Uterus (tissue), 4 donors: Measurements from ENCODE around the gene GAD1. TPM values are rescaled to one million over a fixed set of nuclear protein-coding genes. Genes with fewer than 3 reads are reported as not detected.

Source experiments
- DNase-seq, 2 donors: peaks; one replicate each; pipeline ENCODE4 v3.0.0-alpha.2; 2019 to 2020
- H3K27ac ChIP-seq, 2 donors: fragments of 200-600 bp; sonication (generic); 1 replicate in 1 of 2; 2 replicates in 1 of 2; pipeline ENCODE4 v1.5.1; 2016 to 2018
- H3K27me3 ChIP-seq, 2 donors: fragments of 200-600 bp; sonication (generic); one replicate each; pipeline ENCODE4 v1.5.1; 2018 to 2019; ENCODE audit warnings: control low read depth in 1 of 2
- H3K36me3 ChIP-seq, 2 donors: fragments of 200-600 bp; sonication (generic); one replicate each; pipeline ENCODE4 v1.5.1; 2019; ENCODE audit warnings: control low read depth in 1 of 2
- H3K4me1 ChIP-seq, 2 donors: fragments of 200-600 bp; sonication (generic); one replicate each; pipeline ENCODE4 v1.5.1; 2018 to 2019; ENCODE audit warnings: control low read depth in 1 of 2
- H3K4me3 ChIP-seq, 2 donors: fragments of 200-600 bp; sonication (generic); 1 replicate in 1 of 2; 2 replicates in 1 of 2; pipeline ENCODE4 v1.5.1; 2018 to 2019; ENCODE audit warnings: mild to moderate bottlenecking in 1 of 2
- H3K9me3 ChIP-seq, 2 donors: fragments of 200-600 bp; sonication (generic); one replicate each; pipeline ENCODE4 v1.5.1; 2019; ENCODE audit warnings: control low read depth in 1 of 2
- POLR2A ChIP-seq, 2 donors: fragments of 450-650 bp; IDR thresholded peaks; one replicate each; pipeline ENCODE4 v1.6.1; 2016; ENCODE audit warnings: antibody characterized with exemption in 2 of 2, mild to moderate bottlenecking in 1 of 2, moderate library complexity in 1 of 2
- intact Hi-C: fragments of 100-400 bp; cut with DNase I; formaldehyde crosslinking; loops from one replicate; pipeline ENCODE4 v1.15.1; 2023; ENCODE audit warnings: low total_unique reads
- small RNA-seq: library from RNA; depleted of rRNA; stranded (forward); fragments of <200 nt; gene quantifications from one replicate; pipeline ENCODE3, GENCODE V24; 2016
- total RNA-seq, 4 donors: library from RNA; depleted of rRNA in 3 of 4; stranded (reverse); fragments of >200 nt in 3 of 4; gene quantifications; one replicate each; pipeline versions ENCODE4 v1.1.0 to v1.2.4, GENCODE V29; 2014 to 2023
- TF ChIP-seq, protein P1 (sequence below), 4 experiments: fragments of 200-600 bp in 2 of 4; fragments of 450-650 bp in 2 of 4; sonication (generic) in 2 of 4; IDR thresholded peaks; one replicate each; pipeline ENCODE4 v1.5.1; 2016 to 2019; ENCODE audit warnings: antibody characterized with exemption in 4 of 4, mild to moderate bottlenecking in 2 of 4, moderate library complexity in 1 of 4
- donor health status: DM: yes; HTN: yes; CAD: no.

Gene GAD1
- total RNA-seq, 4 donors from 2014 or later = 0.83 to 1.6 TPM; not detected in 2

DNA sequence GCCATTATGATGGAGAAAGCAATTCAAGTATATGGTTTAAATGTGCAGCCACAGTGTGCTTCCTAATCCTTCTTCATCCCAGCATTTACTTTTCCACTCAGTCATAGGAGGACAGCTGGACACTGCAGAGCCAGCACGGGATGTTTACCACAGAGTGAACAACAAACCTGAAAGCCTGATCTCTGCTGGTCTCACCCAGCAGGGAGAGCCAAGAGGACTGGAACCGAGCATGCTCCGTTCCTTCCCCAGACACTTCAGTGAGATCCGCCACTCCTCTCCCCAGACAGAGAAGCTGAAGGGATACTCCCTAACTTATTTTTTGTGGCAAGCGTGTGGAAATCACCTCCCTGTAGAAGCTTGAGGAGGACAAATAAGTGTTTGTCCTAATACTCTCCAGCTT lies 89.2 kb downstream of the GAD1 start:
- H3K9me3 ChIP-seq = no peaks in the 10 kb centered on the region
- intact Hi-C loops = no loop called here

More for the DNA sequence above, 89.2 kb downstream of the GAD1 start:
- TF ChIP-seq POLR2A (IDR thresholded peaks at IDR 0.05) = no peak
- TF ChIP-seq, protein P1, sequence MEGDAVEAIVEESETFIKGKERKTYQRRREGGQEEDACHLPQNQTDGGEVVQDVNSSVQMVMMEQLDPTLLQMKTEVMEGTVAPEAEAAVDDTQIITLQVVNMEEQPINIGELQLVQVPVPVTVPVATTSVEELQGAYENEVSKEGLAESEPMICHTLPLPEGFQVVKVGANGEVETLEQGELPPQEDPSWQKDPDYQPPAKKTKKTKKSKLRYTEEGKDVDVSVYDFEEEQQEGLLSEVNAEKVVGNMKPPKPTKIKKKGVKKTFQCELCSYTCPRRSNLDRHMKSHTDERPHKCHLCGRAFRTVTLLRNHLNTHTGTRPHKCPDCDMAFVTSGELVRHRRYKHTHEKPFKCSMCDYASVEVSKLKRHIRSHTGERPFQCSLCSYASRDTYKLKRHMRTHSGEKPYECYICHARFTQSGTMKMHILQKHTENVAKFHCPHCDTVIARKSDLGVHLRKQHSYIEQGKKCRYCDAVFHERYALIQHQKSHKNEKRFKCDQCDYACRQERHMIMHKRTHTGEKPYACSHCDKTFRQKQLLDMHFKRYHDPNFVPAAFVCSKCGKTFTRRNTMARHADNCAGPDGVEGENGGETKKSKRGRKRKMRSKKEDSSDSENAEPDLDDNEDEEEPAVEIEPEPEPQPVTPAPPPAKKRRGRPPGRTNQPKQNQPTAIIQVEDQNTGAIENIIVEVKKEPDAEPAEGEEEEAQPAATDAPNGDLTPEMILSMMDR (IDR thresholded peaks at IDR 0.05) = no peak
- H3K4me1 ChIP-seq = no peaks in the 10 kb centered on the region
- H3K27ac ChIP-seq = no peak overlapping the region
- no peaks in the 10 kb centered on the region for H3K27me3 ChIP-seq
- H3K36me3 ChIP-seq = no peaks in the 10 kb centered on the region
- H3K4me3 ChIP-seq = no peak overlapping the region
- no peak for DNase-seq

Small RNAs within 50 kb of the gene (small RNA-seq; reads per million reads assigned to genes)
- gene RF00019 = not detected

Other genes starting within 250 kb of the GAD1 start
- gene SP5, start 101.5 kb upstream of the GAD1 start, total RNA-seq = 1 to 10 TPM in 2 of 4 donors, under 1 TPM in 1, not detected in 1; 0.90 to 4.2 (median 1.0) TPM
- 1 to 10 TPM in 1 of 4 donors, not detected in 3; 2.2 TPM for gene ERICH2, start 46.5 kb upstream of the GAD1 start, total RNA-seq
- 100 to 1,000 TPM in 1 of 4 donors, 10 to 100 TPM in 3; 23.1 to 116 (median 65.4) TPM for gene GORASP2, start 112.4 kb downstream of the GAD1 start, total RNA-seq